RCC 7860 (cell line): ENCODE measurements around the gene TRIM49C.
"Not testable (repeated sequence)": the region's sequence is repeated elsewhere in the genome, so short reads cannot be mapped to it uniquely, and the experiment has no call there.

Source experiments
- DNase-seq: peaks from one replicate; pipeline ENCODE4 v3.0.0-alpha.2; 2015; ENCODE audit warnings: low spot score
- FAIRE-seq: peaks from 2 replicates; lab custom pipeline; 2012; peaks lifted over from hg19 to GRCh38; lab: Jason Lieb, UNC

Gene TRIM49C

GRCh38 chr11:90030806-90031205 lies at the start of gene TRIM49C:
Gene TRIM49C (plus strand): TSS chr11:90031106. CDS start chr11:90035212, 4,106 bp downstream.
- DNase-seq, FAIRE-seq: not testable (repeated sequence)

- DNase-seq, FAIRE-seq: not testable (repeated sequence)
Measured at GRCh38 chr11:90024184-90024583, 6.7 kb upstream of the TRIM49C start.

GRCh38 chr11:90051591-90052209 lies 20.8 kb downstream of the TRIM49C start:
- DNase-seq, FAIRE-seq: not testable (repeated sequence)

- not testable (repeated sequence) for DNase-seq, FAIRE-seq
Measured at GRCh38 chr11:90052311-90052710, 21.4 kb downstream of the TRIM49C start.

- not testable (repeated sequence) for FAIRE-seq
Measured at GRCh38 chr11:90053545-90053944, 22.6 kb downstream of the TRIM49C start.

GRCh38 chr11:90085650-90086049 lies 54.7 kb downstream of the TRIM49C start, which contains the start of gene UBTFL1:
Gene UBTFL1 (plus strand): TSS chr11:90085950. CDS start chr11:90085950, 0 bp downstream.
- DNase-seq, FAIRE-seq: not testable (repeated sequence)

More at GRCh38 chr11:90053545-90053944, 22.6 kb downstream of the TRIM49C start:
- DNase-seq: not testable (repeated sequence)

GRCh38 chr11:90088731-90089130 lies 57.8 kb downstream of the TRIM49C start:
- not testable (repeated sequence) for DNase-seq, FAIRE-seq
